Mucosa of descending colon (tissue), 3 donors: ENCODE results near the gene NHP2. TPM values are rescaled to one million over a fixed set of nuclear protein-coding genes. Genes with fewer than 3 reads are reported as not detected.
"Not testable (repeated sequence)": the region's sequence is repeated elsewhere in the genome, so short reads cannot be mapped to it uniquely, and the experiment has no call there.

Experiments
- ATAC-seq: fragments of 200-7000 bp; cut with Tn5 transposase; one replicate; pipeline ENCODE4 v1.9.1; 2020; ENCODE audit warnings: mild to moderate bottlenecking, moderate library complexity
- DNase-seq, 3 donors: peaks; one replicate each; pipeline ENCODE4 v3.0.0-alpha.2; 2020
- H3K36me3 ChIP-seq: fragments of 200-600 bp; one replicate; pipeline ENCODE4 v1.8.0; 2021; ENCODE audit warnings: low read depth, mild to moderate bottlenecking
- H3K4me1 ChIP-seq: fragments of 200-600 bp; one replicate; pipeline ENCODE4 v1.8.0; 2021; ENCODE audit warnings: low read depth, mild to moderate bottlenecking
- H3K4me3 ChIP-seq: fragments of 200-600 bp; one replicate; pipeline ENCODE4 v1.8.0; 2021; ENCODE audit warnings: mild to moderate bottlenecking
- H3K9me3 ChIP-seq: fragments of 200-600 bp; one replicate; pipeline ENCODE4 v1.8.0; 2021; ENCODE audit warnings: mild to moderate bottlenecking
- intact Hi-C, 2 donors: fragments of 100-400 bp; cut with DNase I in 1 of 2; cut with micrococcal nuclease in 1 of 2; formaldehyde crosslinking; loops; one replicate each; pipeline versions ENCODE4 v1.11.0 to v1.11.1; 2022; cut with DNase I, micrococcal nuclease
- total RNA-seq, 3 donors: library from RNA; stranded (reverse); fragmentation: NEBNext Ultra II Directional in 2 of 3; extraction: Animal tissue kit (Norgen Biotek cat#: 25700) in 2 of 3; gene quantifications; one replicate each; pipeline versions ENCODE4 v1.2.1 to v1.2.4, GENCODE V29; 2021 to 2023
- TF ChIP-seq, protein P1 (sequence below): fragments of 200-600 bp; IDR thresholded peaks from one replicate; pipeline ENCODE4 v1.8.0; 2022; ENCODE audit warnings: antibody characterized with exemption, mild to moderate bottlenecking
- donor health status: DM: no; HTN: no; CAD: no; lungs with moderate emphysema.
- donor health status: DM: no; HTN: no; CAD: no.
- donor health status: DM: no; HTN: yes; CAD: no.

NHP2 gene
- total RNA-seq, 3 donors from 2014 or later = 64.8 to 90.2 (median 68.5) TPM

DNA sequence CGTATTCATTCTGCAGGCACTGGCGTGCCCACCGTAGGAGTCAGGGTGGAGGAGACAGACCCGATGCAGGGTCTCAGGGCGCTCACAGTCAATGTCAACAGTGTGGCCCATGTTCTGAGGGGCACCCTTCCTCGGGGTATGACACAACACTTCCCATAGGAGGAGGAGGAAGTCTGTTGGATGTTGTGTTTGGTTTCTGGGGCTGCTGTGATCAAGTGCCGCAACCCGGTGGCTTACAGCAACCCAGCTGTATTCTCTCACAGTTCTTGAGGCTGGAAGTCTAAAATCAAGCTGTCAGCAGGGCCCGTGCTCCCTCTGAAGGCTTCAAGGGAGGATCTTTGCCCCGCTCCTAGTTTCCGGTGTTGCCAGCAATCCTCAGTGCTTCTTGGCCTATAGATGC, 45.0 kb upstream of the NHP2 start:
- TF ChIP-seq, protein P1, sequence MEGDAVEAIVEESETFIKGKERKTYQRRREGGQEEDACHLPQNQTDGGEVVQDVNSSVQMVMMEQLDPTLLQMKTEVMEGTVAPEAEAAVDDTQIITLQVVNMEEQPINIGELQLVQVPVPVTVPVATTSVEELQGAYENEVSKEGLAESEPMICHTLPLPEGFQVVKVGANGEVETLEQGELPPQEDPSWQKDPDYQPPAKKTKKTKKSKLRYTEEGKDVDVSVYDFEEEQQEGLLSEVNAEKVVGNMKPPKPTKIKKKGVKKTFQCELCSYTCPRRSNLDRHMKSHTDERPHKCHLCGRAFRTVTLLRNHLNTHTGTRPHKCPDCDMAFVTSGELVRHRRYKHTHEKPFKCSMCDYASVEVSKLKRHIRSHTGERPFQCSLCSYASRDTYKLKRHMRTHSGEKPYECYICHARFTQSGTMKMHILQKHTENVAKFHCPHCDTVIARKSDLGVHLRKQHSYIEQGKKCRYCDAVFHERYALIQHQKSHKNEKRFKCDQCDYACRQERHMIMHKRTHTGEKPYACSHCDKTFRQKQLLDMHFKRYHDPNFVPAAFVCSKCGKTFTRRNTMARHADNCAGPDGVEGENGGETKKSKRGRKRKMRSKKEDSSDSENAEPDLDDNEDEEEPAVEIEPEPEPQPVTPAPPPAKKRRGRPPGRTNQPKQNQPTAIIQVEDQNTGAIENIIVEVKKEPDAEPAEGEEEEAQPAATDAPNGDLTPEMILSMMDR = no peak
- no peaks in the 10 kb centered on the region for H3K36me3 ChIP-seq
- no peak for DNase-seq
- peaks cover 2% of the 10 kb centered on the region for H3K4me1 ChIP-seq
- no peaks in the 10 kb centered on the region for H3K9me3 ChIP-seq
- intact Hi-C loops = no loop called here
- ATAC-seq = no peak
- H3K4me3 ChIP-seq = no peak overlapping the region

DNA sequence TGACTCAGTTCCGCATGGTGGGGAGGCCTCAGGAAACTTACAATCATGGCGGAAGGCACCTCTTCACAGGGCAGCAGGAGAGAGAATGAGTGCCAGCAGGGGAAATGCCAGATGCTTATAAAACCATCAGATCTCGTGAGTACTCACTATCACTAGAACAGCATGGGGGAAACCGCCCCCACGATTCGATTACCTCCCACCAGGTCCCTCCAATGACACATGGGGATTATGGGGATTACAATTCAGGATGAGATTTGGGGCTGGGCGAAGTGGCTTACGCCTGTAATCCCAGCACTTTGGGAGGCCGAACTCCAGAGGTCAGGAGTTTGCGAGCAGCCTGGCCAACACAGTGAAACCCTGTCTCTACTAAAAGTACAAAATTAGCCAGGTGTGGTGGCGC, 44.5 kb upstream of the NHP2 start:
- intact Hi-C loops, DNase-seq: not testable (repeated sequence)

DNA sequence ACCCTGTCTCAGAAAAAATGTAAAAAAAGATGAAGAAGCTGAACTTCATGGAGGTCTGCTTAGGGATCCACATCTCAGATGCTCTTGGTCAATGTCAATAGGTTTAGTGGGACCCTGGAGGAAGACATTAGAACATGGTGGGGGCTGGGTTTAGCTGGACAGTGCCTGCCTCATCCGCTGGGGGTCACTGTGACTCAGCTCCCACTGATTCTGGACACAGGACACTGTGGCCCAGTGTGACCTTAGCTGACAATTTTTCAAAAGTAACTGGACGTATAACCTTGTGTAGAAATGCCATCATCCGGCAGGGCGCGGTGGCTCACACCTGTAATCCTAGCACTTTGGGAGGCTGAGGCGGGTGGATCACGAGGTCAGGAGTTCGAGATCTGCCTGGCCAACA, 43.3 kb upstream of the NHP2 start:
- intact Hi-C loops = no loop called here
- Histone ChIP-seq H3K4me3 (no peak overlapping the region), H3K4me1 (no peaks in the 10 kb centered on the region), H3K9me3 (no peaks in the 10 kb centered on the region), H3K36me3 (no peaks in the 10 kb centered on the region)
- DNase-seq = peak in 2 of 3 donors; percentile 50 to 55
- ATAC-seq = peak; percentile 74
- TF ChIP-seq, protein P1 = no peak

More for the DNA sequence above, 44.5 kb upstream of the NHP2 start:
- H3K4me1 ChIP-seq, H3K9me3 ChIP-seq, H3K4me3 ChIP-seq, ATAC-seq, H3K36me3 ChIP-seq: not testable (repeated sequence)

- TF ChIP-seq, protein P1 = no peak
- DNase-seq (no peak), ATAC-seq (no peak)
- Histone ChIP-seq H3K9me3 (no peaks in the 10 kb centered on the region), H3K4me3 (no peak overlapping the region), H3K4me1 (no peaks in the 10 kb centered on the region), H3K36me3 (no peaks in the 10 kb centered on the region)
- intact Hi-C loops = no loop called here
Measured at GRCh38 chr5:178196281-178196812, 42.7 kb upstream of the NHP2 start.

- TF ChIP-seq, protein P1 = no peak
- Histone ChIP-seq H3K36me3 (no peaks in the 10 kb centered on the region), H3K9me3 (no peaks in the 10 kb centered on the region), H3K4me1 (no peaks in the 10 kb centered on the region), H3K4me3 (no peak overlapping the region)
- intact Hi-C loops = no loop called here
- DNase-seq = no peak
- no peak for ATAC-seq
Measured at GRCh38 chr5:178194026-178194425, 40.3 kb upstream of the NHP2 start.

DNA sequence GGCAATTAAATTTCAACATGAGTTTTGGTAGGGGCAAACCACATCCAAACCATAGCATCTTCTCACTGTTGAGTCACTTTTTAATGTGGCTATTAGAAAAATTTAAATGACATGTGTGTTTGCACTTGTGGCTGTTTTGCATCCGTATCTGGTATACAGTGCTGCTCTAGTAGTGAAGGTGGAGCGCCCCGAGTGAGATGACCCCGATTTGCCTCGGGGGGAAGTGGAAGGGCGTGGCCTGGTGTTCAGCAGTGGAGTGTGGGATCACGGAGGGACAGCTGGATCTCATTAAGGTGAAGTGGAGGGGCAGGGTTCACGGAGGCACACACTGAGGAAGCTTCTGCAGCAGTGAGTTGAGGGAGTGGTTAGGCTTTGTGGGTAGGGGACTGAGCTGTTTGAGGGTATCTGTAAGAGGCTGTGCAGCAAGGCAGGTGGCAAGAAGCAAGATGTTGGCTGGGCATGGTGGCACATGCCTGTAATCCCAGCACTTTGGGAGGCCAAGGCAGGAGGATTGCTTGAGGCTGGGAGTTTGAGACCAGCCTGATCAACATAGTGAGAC, 39.6 kb upstream of the NHP2 start:
- Histone ChIP-seq H3K36me3 (no peaks in the 10 kb centered on the region), H3K9me3 (no peaks in the 10 kb centered on the region), H3K4me3 (no peak overlapping the region), H3K4me1 (no peaks in the 10 kb centered on the region)
- TF ChIP-seq, protein P1 = no peak
- intact Hi-C loops = no loop called here
- no peak for DNase-seq
- no peak for ATAC-seq
